Tibial nerve (tissue), 4 donors: Measurements from ENCODE around the gene PRPF40A.

ENCODE experiments used
- CTCF ChIP-seq, 5 experiments: fragments of 200-600 bp in 3 of 5; fragments of 450-650 bp in 2 of 5; sonication (generic) in 3 of 5; IDR thresholded peaks; one replicate each; pipeline ENCODE4 v1.5.1; 2016 to 2019; ENCODE audit warnings: antibody characterized with exemption in 5 of 5, mild to moderate bottlenecking in 3 of 5, moderate library complexity in 2 of 5
- EP300 ChIP-seq, 2 donors: sonication (generic); formaldehyde crosslinking; IDR thresholded peaks; one replicate each; pipeline ENCODE4 v1.6.1; 2017; ENCODE audit warnings: antibody characterized with exemption in 2 of 2, mild to moderate bottlenecking in 1 of 2
- POLR2A ChIP-seq, 2 donors: fragments of 450-650 bp; IDR thresholded peaks; one replicate each; pipeline ENCODE4 v1.6.1; 2017; ENCODE audit warnings: antibody characterized with exemption in 2 of 2, mild to moderate bottlenecking in 2 of 2, moderate library complexity in 2 of 2

- TF ChIP-seq EP300 (IDR thresholded peaks at IDR 0.05) (no peak), POLR2A (IDR thresholded peaks at IDR 0.05) (no peak), CTCF (IDR thresholded peaks at IDR 0.05) (no peak)
These were observed 107.6 kb downstream of the PRPF40A start for GRCh38 chr2:152609699-152610098.
